B cell (primary cell): ENCODE measurements around the gene LRRC36.

Experiments used
- EZH2 ChIP-seq: IDR thresholded peaks from 2 replicates; pipeline ENCODE4 v1.6.1; 2012; ENCODE audit warnings: borderline replicate concordance, low read depth, mild to moderate bottlenecking, moderate library complexity, low read length; ENCODE audit not compliant: insufficient read depth, poor library complexity, severe bottlenecking
- TF ChIP-seq, protein P1 (sequence below): fragments of 200-600 bp; IDR thresholded peaks from one replicate; pipeline ENCODE4 v1.8.0; 2022; ENCODE audit warnings: antibody characterized with exemption, mild to moderate bottlenecking

DNA sequence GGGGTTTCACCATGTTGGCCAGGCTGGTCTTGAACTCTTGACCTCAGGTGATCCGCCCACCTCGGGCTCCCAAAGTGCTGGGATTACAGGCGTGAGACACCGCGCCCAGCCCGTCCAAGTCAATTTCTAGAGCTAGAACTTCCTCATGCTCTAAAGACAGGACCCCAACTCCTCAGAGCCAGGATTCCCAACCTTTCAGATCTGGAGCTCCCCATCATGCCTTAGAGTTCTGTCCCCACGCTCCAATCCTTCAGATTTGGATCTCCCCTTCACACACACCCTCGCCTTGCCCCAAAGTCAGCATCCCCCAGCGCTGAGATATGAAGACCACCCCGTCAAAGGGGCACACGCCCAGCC, 522 bp upstream of the LRRC36 start:
- TF ChIP-seq, protein P1, sequence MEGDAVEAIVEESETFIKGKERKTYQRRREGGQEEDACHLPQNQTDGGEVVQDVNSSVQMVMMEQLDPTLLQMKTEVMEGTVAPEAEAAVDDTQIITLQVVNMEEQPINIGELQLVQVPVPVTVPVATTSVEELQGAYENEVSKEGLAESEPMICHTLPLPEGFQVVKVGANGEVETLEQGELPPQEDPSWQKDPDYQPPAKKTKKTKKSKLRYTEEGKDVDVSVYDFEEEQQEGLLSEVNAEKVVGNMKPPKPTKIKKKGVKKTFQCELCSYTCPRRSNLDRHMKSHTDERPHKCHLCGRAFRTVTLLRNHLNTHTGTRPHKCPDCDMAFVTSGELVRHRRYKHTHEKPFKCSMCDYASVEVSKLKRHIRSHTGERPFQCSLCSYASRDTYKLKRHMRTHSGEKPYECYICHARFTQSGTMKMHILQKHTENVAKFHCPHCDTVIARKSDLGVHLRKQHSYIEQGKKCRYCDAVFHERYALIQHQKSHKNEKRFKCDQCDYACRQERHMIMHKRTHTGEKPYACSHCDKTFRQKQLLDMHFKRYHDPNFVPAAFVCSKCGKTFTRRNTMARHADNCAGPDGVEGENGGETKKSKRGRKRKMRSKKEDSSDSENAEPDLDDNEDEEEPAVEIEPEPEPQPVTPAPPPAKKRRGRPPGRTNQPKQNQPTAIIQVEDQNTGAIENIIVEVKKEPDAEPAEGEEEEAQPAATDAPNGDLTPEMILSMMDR = no peak
- no peak for TF ChIP-seq EZH2
